NCI-H2107 treated with DMSO at 0.1 percent for 48 hours (cell line): ENCODE data around the gene SIK3.

Source experiments
- DNase-seq: peaks from one replicate; lab custom pipeline; 2025; ENCODE audit not compliant: unreplicated experiment; lab: John Stamatoyannopoulos, UW

The SIK3 gene

DNA sequence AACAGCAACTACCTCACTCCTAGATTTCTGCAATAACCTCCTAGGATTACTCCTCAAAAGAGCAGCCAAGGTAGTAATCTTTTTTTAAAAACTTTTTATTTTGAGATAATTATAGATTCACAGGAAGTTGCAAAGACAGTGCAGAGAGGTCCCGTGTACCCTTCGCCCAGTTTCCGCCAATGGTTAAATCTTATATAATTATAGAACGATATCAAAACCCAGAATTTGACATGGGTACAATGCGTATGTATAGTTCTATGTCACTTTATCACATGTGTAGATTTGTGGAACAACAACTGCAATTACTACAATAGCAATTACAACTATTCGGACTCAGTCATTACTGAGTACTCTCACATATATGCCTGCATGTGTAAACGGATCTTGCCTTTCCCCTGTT, 166.0 kb downstream of the SIK3 start:
- DNase-seq, result no peak

DNA sequence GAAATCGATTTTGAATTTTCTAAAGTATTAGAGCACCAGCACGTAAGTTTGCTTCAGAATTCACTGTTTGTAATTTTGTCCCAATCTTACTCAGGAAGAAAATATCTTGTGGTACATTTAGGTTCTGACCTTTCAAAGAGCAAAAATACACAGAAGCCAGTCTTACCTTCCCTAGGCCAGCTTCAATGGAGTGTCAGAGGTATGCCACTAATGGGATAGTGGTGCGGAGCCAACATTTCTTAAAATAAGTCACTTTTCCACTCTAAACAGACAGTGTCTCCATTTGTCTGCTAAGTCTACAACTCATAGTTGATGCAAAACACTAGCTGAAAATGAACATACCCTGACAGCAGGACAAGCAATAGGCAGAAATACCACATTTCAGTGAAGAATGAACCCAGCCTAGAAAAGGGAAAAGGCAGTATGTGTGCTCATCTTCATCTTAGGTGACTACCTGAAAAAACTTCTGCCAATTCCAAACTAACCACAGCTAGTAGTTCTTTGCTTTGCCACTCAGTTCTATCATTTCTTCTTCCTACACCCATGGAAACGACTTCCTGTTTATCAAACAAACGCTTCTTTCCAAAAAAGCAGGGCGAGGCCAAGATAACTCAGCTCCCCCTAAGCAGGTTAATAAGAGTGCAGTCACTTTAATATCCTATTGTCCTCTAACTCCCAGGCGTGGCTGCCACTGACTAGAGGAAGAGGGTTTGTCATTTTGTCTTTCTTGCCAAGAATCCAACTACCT, 166.8 kb downstream of the SIK3 start:
- no peak for DNase-seq

DNA sequence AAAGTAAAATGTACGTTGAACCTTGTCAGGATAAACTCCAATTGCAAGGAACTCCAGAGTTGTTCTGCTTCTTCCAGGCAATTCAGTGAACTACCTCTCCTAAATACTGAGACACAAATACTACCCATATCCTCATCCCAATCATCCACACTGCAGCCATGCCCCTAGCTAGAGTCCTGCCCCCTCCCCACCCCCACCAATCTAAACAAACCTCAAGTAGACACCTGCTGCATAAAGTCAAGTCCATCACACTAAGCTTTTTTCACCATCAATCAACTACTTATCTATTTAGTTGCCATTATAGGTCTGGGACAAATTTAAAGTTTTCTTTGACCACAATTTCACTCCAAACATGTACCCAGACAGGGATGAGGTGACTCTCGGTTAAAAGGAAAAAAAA, 167.6 kb downstream of the SIK3 start:
- DNase-seq, result no peak

DNA sequence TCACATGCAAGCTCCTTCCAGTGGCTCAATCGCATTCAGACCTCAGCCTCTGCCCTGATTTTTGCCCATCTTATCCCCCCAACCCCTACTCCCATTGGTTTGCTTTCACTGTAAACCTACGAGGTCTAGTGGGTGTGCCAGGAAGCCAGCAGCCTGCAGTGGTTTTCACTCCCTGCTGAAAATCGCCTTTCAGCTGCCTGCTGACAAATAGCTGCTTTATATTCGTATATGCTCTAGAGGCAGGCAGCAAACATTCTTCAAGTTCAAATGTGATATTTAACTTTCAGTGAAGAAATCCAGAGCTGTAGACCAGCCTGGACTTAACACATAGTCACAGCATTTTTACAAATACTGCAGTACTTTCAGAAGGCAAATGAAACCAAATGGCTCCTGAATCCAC, 168.1 kb downstream of the SIK3 start:
- DNase-seq, result no peak

DNA sequence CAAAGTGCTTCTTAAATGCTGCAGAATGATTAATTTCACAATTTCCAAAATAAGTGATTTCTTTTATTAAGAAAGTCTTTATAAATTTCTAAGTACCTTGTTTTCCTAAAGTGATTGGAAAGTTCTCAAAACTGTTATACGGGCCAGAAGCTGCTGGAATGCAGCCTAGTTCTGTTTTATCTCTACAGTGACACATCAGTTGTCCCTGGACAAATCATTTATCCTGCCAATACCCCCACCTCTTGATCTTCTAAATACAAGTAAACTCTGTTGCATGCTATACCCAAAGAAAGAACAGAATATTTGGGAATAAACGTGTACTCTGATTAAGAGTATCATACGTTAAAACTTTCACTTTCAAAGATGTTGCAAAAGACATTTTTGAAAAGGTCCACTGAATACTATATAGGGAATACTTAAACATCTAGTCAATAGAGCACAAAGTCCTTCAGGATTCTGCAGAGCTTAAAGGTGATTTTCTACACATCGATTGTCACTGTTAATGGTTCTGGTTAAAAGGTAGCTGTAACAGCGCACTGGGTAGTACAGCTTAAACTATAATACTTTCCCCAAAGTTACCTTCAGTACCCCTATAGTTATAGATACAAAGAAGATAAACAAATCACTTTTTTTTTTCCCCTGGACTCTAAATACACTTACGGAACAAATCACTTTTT, 168.7 kb downstream of the SIK3 start:
- no peak for DNase-seq

DNA sequence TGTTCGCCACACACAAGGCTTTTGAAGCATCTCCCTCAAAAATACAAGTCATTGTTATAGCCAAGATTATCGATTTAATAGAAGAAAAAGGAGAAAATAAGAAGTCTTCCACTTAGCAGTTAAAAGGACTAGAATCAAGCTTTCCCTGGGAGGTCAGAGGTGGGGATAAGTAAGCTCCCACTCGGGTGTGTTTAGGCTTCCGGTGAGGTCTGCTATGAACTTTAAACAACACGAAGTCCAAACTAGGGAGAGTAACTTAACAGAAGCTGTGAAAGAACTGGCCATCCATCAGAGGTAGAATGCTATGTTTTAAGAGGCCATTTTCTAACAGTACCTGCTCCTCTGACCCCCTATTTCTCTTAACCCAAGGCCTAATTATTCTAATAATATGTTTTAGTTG, 169.4 kb downstream of the SIK3 start:
- DNase-seq, result no peak

DNA sequence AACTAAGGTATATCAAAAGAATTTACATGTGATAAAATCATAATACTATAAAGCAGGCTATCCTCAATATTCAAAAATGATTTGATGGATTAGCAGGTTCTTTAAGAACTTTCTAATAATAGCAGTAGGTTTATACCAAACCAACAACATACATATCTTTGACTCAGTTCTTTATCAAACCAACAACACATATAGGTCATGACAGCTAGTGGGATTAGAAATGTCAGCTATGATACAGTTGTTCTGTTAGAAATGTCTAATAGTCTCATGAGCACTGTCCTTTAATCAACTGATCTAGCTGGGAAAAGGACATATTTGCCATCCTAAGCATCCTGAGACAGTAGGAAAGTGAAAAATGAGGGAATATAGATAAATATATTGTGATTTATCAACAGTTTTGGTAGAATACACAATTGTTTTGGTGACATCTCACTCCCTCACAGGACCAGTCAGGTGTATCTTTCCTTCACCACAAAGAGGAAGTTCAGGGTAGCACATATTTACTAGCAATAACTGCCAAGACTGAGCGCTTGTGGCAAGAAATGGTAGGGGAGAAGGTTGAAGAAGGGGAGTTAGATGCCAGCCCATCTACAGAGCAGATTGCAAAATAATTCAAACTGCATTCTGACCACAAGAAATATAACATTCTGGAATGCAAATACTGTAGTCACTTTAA, 170.0 kb downstream of the SIK3 start:
- DNase-seq, result no peak

DNA sequence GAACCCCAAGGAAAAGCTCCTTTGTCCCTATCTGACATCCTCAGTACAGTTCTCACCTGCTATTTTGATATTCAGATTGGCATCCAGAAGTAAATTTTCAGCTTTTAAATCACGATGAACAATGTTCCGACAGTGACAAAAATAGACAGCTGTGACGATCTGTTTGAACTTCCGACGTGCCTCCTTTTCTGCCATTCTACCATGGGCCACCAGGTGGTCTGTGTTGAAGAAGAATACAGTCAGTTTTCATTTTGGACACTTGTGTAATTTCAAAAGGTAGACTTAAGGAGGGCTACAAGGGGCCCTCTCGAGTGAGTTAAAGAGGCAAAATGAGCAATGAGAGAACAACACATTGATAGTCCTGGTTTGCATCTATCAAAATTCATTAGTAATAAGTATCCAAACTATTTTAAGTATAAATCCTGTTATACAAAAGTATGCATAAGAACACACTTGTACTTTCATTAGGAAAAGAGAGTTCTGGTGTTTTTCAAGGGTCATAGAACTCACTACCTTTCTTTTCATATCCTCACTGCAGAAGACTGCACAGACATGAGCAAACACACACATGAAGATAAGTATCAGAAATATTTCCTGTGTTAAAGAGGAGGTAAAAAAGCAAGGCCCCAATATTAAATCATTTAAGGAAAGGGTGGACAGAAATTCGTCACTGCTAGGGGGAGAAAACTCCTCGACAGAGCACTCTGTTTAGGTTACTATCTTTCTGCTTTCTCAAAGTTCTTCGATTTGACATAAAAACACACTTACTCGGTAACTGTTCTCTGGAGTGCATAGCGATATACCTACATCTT, 170.9 kb downstream of the SIK3 start:
- DNase-seq, result no peak

DNA sequence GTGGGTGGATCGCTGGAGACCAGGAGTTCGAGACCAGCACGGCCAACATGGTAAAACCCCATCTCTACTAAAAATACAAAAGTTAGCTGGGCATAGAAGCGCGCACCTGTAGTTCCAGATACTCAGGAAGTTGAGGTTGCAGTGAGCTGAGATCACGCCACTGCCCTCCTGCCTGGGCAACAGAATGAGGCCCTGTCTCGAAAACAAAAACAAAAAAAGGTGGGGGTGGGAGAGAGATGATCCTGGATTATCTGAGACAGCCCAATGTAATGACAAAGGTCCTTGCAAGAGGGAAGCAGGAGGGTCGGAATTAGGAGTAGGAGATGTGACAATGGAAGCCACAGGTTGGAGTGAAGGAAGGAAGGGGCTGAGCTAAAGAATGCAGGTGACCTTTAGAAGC, 173.2 kb downstream of the SIK3 start:
- DNase-seq, result no peak

DNA sequence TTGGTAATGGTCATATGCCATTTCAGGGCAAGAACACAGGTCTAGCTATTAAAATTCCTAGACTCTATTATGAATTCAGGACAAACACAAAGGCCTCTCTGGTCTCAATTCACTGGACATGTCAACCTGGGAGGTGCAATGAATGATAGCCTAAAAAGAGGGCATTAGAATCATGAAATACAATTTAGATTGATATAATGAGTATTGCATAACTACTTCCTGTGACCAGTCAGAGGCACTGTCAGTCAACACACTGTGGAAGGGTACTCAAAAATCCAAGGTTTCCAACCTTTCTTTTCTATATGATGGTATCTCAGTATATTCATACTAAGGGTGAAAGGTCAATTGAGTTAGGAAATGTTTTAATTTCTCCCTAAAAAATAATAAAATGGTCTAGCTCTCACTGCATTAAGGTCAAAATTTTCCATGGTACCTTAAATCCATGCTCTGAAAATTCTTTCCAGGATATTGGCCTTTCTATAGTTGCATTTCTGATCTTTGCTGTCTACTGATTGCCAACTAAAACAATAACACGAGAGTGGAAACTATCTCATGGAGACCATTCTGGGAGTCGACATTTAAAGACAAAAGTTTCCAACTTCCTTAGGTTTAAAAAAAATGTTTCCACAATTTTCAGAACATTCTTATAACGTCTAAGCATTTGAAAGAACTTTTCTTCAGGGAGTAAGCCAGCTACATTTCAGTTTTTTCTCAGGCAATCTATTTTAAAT, 179.1 kb downstream of the SIK3 start:
- no peak for DNase-seq

DNA sequence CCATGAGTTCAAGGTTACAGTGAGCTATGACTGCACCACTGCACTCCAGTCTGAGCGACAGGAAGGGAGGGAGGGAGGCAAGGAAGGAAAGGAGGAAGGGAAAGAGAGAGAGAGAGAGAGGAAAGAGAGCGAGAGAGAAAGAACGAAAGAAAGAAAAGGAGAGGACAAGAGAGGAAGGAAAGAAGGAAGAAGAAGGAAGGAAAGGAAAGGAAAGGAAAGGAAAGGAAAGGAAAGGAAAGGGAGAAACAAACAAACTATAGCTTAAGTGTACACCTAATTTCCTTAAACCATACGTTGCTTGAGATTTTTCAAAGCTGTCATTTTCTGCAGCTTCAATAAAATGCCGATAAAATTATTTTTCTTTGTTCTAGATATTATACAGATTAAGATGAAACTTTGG, 180.6 kb downstream of the SIK3 start:
- DNase-seq, result no peak

DNA sequence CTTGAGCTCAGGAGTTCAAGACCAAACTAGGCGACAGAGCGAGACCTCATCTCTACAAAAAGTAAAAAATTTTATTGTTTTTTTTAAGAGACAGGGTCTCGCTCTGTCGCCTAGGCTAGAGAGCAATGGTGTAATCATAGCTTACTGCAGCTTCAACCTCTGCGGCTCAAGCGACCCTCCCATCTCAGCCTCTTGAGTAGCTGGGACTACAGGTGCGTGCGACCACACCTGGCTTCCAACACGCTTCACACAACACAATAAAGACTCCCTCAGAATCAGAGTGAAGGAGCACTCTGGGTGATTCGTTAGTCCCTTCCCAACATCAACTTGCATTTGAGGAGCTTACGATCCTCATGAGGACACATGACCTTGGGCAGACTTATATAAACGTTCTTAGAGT, 181.3 kb downstream of the SIK3 start:
- DNase-seq, result no peak

DNA sequence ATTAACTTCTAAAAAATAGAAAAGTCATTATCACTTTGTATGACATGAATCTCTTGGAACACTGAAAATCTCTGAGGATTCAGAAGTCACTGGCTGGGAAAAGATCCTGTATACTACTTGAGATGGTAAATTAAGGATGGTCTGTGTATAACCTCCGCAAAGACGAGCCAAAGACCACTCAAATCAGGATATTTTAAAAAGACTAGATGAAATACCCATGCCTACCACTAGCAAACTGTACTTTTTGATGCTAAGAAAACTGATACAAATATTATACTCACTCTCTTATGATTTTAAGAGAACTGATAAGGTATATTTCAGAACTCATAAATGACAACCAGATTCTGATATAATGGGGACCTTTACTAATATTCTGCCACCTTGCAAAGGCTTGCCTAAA, 182.2 kb downstream of the SIK3 start:
- DNase-seq, result no peak

DNA sequence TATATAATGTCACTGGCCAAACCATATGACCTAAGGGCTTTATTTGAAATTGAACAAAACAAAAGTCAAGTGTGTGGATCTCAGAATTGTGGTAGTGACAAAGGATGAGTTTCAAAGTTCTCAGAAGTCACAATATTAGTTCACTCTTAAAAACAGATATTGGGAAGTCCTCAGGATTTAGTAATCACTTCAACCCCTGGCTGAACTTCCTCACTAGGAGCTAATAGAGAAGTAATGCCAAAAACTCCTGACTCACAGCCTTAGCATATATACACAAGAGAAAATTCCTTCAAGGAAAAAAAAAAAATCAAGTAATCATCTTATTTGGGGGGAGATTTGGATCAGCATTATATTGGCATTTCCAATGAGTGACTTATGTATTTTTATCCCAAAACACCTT, 185.2 kb downstream of the SIK3 start:
- DNase-seq, result no peak

DNA sequence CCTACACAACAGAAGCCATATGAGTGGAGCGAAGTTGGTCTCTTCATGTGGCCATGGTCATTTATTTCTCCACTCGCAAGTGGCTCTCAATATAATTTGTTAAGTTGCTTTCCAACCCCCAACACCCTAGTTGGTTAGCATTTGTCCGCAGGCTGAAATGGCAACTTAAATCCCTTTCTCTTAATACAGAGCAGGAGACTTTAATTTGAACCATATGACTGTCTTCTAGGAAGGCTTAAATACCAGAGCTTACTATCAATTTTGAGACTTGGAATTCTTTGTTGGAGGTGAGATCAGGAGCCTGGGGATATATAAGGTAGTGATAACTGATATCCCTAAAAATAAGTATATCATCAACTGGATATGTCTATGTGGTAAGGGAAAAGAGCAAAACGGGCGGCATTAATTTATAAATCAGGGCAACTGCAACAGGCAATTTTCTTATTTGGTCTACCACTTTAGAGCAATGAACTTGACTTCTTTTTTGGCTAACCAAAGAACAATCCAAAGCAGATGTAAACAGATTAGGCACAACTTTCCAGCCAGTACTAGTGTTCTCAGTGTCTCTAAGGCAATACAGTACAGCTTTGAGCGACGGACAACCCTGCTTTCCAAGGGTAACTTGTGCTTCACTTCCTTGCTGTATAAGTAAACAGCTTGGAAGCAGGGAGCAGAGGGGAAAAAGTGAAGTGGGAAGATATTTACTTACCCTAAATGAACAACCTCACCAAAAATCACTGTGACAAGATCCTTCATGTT, 186.1 kb downstream of the SIK3 start:
- DNase-seq, result no peak

DNA sequence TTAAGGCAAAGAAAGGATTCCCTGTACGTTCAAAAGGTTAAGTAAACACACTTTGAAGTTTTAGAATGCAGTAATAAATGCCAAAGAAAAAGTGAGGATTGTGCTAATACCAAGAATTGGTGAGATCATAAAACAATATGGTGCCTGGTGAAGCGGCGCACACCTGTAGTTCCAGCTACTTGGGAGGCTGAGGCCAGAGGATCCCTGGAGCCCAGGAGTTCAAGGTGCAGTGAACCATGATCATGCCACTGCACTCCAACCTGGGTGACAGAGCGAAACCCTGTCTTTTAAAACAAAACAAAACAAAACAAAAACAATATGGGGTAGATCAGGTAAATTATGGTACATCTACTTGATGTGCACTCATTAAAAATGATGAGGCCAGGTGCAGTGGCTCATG, 187.4 kb downstream of the SIK3 start:
- DNase-seq, result no peak

DNA sequence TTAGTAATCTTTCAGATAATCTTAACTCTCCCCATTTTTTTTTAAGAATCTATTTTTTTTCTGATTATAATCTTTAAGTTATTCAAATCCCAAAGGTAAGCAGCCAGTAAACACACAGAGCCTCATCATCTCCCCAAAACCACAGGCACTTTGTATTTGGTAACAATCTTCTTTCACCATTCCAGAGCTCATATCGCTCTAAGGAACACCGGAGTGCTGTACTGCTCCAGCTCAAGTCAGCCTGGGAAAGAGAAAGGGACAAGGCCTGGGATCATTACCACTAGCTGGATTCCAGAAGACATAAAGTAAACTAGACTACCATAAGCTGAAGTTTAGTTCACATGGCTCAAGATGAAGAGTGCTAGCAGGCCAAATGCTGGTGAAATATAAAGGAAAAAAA, 187.8 kb downstream of the SIK3 start:
- DNase-seq, result no peak

DNA sequence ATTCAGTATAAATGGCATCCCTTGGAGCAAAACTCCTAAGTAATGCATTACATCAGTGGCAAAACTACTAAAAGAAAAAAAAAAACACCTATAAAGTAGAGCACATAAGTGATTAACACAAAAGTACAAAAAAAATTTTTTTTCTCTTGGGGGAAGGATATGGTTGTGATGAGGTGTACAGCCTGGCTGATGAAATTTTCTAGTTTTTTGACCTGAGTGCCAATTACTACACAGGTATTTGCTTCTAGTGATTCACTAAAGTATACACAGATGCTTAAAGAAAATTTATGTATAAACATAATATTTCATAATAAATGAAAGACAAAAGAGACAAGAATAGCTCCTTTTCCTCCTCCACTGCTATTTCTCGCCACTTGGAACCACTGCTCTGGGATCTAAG, 189.0 kb downstream of the SIK3 start:
- no peak for DNase-seq

DNA sequence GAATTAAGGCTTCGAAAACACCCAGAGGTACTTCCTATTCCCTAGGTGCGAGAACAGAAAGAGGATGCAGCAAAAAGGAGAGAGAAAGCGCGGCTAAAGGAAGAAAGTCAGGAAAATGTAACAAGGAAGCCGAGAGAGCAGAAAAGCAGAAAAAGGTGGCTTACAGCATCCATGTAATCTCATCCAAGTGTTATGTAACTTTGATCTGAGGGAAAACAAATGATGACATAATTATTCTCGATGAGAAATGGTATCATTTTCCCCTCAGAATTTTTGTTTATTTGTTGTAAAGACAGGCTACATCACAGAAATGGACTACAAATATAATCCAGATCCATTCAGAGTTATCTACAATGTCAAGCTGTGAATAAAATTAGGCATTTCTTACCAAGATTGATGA, 191.7 kb downstream of the SIK3 start:
- DNase-seq, result no peak

DNA sequence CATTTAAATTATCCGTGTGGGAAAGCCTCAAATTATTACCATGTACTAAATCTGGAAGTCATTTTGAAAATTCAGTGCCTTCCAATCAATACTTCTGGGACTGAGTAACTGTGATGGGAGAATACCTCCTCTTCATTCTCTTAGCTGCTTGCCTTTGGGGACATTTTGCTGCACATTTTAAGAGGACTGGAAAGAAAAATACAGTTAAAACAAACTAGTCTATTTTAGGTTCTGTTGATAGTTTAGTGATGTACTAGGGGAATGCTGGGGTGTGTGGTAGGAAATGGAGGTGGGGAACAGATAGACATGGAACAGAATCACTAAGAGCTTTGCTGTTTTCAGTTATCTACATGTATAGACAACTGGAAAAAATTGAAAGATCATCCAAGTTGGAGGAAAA, 195.1 kb downstream of the SIK3 start:
- no peak for DNase-seq
